ENCODE data around the gene PLBD2.
A peak's percentile ranks its signal among the peaks of the same experiment; 100 is the strongest.

PLBD2 gene

GRCh38 chr12:113403435-113404415 lies 45.3 kb downstream of the PLBD2 start, which contains the start of gene SDS:
SDS (minus strand) TSS chr12:113403887; CDS start chr12:113399708, 4,179 bp downstream.
- H3K9me3 Mint-ChIP-seq: no peaks in the 10 kb centered on the region

GRCh38 chr12:113405694-113406093 lies 47.3 kb downstream of the PLBD2 start:
- H3K36me3 Mint-ChIP-seq (ENCODE audit: low read depth): no peaks in the 10 kb centered on the region
- no peaks in the 10 kb centered on the region for H3K9me3 Mint-ChIP-seq
- no peaks in the 10 kb centered on the region for H3K4me1 Mint-ChIP-seq (ENCODE audit: low read depth)
- no peak overlapping the region for H3K4me3 Mint-ChIP-seq
- H3K27ac Mint-ChIP-seq: no peak overlapping the region
- peaks cover 24% of the 10 kb centered on the region for H3K27me3 Mint-ChIP-seq (ENCODE audit: low read depth)

More at GRCh38 chr12:113403435-113404415, 45.3 kb downstream of the PLBD2 start, which contains the start of gene SDS:
- H3K4me3 Mint-ChIP-seq: no peak within 1 kb of the TSS
- H3K27ac Mint-ChIP-seq: no peak within 1 kb of the TSS
- peaks cover 24% of the 10 kb centered on the region for H3K27me3 Mint-ChIP-seq (ENCODE audit: low read depth)
- H3K36me3 Mint-ChIP-seq (ENCODE audit: low read depth): no peaks in the 10 kb centered on the region
- H3K4me1 Mint-ChIP-seq (ENCODE audit: low read depth): no peaks in the 10 kb centered on the region

- Mint-ChIP-seq H3K36me3 (ENCODE audit: low read depth) (no peaks in the 10 kb centered on the region), H3K9me3 (no peaks in the 10 kb centered on the region), H3K4me3 (no peak overlapping the region), H3K27ac (no peak overlapping the region), H3K4me1 (ENCODE audit: low read depth) (no peaks in the 10 kb centered on the region), H3K27me3 (ENCODE audit: low read depth) (peaks cover 24% of the 10 kb centered on the region)
These were observed 49.7 kb downstream of the PLBD2 start for GRCh38 chr12:113407931-113408600.

DNA sequence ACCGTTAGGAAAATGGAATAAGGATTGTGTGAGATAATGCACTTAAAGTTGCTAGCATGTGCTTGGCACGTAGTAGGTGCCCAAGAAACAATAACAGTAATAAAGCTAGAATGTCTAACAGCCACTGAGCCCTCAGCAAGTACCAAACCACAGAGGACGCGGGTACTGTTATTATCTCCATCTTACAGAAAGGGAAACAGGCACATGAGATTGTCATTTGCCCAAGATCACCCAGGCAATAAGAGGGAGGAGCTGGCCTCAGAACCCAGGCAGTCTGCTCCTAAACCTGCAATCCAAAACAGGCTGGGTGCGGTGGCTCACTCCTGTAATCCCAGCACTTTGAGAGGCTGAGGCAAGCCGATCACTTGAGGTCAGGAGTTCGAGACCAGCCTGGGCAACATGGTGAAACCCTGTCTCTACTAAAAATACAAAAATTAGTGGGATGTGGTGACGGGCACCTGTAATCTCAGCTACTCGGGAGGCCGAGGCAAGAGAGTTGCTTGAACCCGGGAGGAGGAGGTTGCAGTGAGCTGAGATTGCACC lies 50.4 kb downstream of the PLBD2 start:
- Mint-ChIP-seq H3K27me3 (ENCODE audit: low read depth) (peaks cover 23% of the 10 kb centered on the region), H3K9me3 (no peaks in the 10 kb centered on the region), H3K36me3 (ENCODE audit: low read depth) (no peaks in the 10 kb centered on the region), H3K4me3 (no peak overlapping the region), H3K27ac (no peak overlapping the region), H3K4me1 (ENCODE audit: low read depth) (no peaks in the 10 kb centered on the region)

DNA sequence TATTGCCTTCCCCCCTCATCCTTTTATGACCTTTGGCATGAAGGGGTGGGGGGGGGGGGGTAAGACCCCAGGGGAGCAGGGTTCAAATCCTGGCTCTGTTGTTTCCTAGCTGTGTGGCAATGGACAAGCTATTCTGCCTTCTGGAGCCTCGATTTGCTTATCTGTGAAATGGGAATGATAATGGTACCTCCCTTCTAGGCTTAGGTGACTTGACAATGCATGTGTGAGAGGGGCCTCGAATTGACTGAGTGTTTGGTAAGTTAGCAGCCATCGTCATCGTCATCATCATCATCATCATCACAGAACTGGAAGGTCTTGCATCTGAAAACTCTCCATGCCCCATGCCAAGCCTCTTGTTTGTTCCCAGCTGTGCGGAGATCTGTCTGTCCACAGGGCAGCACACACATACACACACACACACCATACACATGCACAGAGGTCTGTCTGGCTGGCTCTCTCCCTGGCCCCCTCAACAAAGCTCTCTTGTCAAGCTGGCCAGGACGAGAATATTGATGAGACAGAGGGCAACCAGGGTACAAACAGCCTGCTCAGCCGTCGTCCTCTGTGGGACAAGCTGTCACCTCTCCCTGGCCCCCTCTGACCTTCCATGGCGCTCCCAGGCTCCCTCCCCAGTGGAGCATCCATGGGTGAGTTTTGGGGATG lies 51.2 kb downstream of the PLBD2 start:
- Mint-ChIP-seq H3K9me3 (no peaks in the 10 kb centered on the region), H3K27me3 (ENCODE audit: low read depth) (peaks cover 18% of the 10 kb centered on the region), H3K27ac (no peak overlapping the region), H3K4me3 (no peak overlapping the region), H3K36me3 (ENCODE audit: low read depth) (no peaks in the 10 kb centered on the region), H3K4me1 (ENCODE audit: low read depth) (no peaks in the 10 kb centered on the region)

GRCh38 chr12:113413488-113413939 lies 55.1 kb downstream of the PLBD2 start:
- no peaks in the 10 kb centered on the region for H3K4me1 Mint-ChIP-seq (ENCODE audit: low read depth)
- H3K9me3 Mint-ChIP-seq: no peaks in the 10 kb centered on the region
- no peak overlapping the region for H3K27ac Mint-ChIP-seq
- no peak overlapping the region for H3K4me3 Mint-ChIP-seq
- peaks cover 4% of the 10 kb centered on the region for H3K27me3 Mint-ChIP-seq (ENCODE audit: low read depth)
- no peaks in the 10 kb centered on the region for H3K36me3 Mint-ChIP-seq (ENCODE audit: low read depth)

- Mint-ChIP-seq H3K27me3 (ENCODE audit: low read depth) (peaks cover 4% of the 10 kb centered on the region), H3K36me3 (ENCODE audit: low read depth) (no peaks in the 10 kb centered on the region), H3K27ac (no peak overlapping the region), H3K4me1 (ENCODE audit: low read depth) (no peaks in the 10 kb centered on the region), H3K4me3 (no peak overlapping the region), H3K9me3 (no peaks in the 10 kb centered on the region)
These were observed 56.2 kb downstream of the PLBD2 start for GRCh38 chr12:113414519-113415038.

GRCh38 chr12:113416091-113416754 lies 57.8 kb downstream of the PLBD2 start:
- H3K4me1 Mint-ChIP-seq (ENCODE audit: low read depth): no peaks in the 10 kb centered on the region
- H3K27ac Mint-ChIP-seq: no peak overlapping the region
- H3K36me3 Mint-ChIP-seq (ENCODE audit: low read depth): no peaks in the 10 kb centered on the region
- H3K4me3 Mint-ChIP-seq: no peak overlapping the region
- H3K9me3 Mint-ChIP-seq: no peaks in the 10 kb centered on the region
- H3K27me3 Mint-ChIP-seq (ENCODE audit: low read depth): peaks cover 4% of the 10 kb centered on the region

DNA sequence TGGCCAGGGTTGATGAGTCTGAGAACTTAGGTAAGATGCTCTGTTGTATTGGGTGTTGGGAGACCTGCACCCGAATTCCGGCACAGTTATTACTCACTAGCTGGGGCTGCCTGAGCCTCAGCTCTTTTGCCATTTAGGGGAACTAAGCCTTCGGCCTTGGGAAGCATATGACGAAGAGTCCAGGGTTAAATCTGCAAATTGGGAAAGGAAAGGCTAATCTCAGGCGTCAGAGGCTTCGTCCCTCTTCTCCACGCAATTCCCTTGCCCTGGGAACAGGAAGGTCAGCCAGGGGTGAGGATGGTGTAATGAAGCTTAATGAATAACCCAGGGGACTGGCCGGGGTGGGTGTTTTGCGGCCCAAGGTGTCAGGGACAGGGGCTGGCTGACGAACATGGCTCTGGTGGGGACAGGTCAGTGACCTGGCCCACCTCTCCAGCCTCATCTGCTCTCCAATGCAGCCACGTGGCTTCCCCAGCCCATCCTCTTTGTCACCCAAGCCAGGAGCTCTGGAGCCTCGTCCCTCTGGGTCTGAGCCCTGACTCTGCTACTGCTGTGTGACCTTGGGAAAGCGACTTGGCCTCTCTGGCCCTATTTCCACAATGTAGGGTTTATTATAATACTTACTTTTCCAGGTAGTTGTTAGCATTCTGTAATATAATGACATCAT lies 60.0 kb downstream of the PLBD2 start:
- Mint-ChIP-seq H3K4me3 (no peak overlapping the region), H3K27me3 (ENCODE audit: low read depth) (peaks cover 4% of the 10 kb centered on the region), H3K4me1 (ENCODE audit: low read depth) (peaks cover 9% of the 10 kb centered on the region), H3K27ac (no peak overlapping the region), H3K36me3 (ENCODE audit: low read depth) (peaks cover 2% of the 10 kb centered on the region), H3K9me3 (no peaks in the 10 kb centered on the region)

GRCh38 chr12:113420996-113421595 lies 62.7 kb downstream of the PLBD2 start:
- no peak overlapping the region for H3K4me3 Mint-ChIP-seq
- H3K27me3 Mint-ChIP-seq (ENCODE audit: low read depth): no peaks in the 10 kb centered on the region
- H3K36me3 Mint-ChIP-seq (ENCODE audit: low read depth): peaks cover 2% of the 10 kb centered on the region
- no peak overlapping the region for H3K27ac Mint-ChIP-seq
- no peaks in the 10 kb centered on the region for H3K9me3 Mint-ChIP-seq
- H3K4me1 Mint-ChIP-seq (ENCODE audit: low read depth): peaks cover 11% of the 10 kb centered on the region

- H3K27me3 Mint-ChIP-seq (ENCODE audit: low read depth): no peaks in the 10 kb centered on the region
- peaks cover 2% of the 10 kb centered on the region for H3K36me3 Mint-ChIP-seq (ENCODE audit: low read depth)
- peak within 1 kb of the TSS; percentile 90 for H3K27ac Mint-ChIP-seq
- peaks cover 11% of the 10 kb centered on the region for H3K4me1 Mint-ChIP-seq (ENCODE audit: low read depth)
- H3K9me3 Mint-ChIP-seq: no peaks in the 10 kb centered on the region
- H3K4me3 Mint-ChIP-seq: peak within 1 kb of the TSS; percentile 91
These were observed 63.9 kb downstream of the PLBD2 start, which contains the start of gene SDSL for GRCh38 chr12:113422030-113422885. SDSL (plus strand) TSS chr12:113422380; CDS start chr12:113427983, 5,603 bp downstream.

All from T-helper 1 cell treated with Interleukin-12 subunit alpha and Interleukin-12 subunit beta and Interleukin-4 antibody, amounts not matched to agents 30 μg/mL and 1 μg/mL, for 36 hours (primary cell).